Activated CD4-positive, CD25-positive, alpha-beta regulatory T cell (primary cell): Measurements from ENCODE around the gene APOBEC3H.
"Not testable (repeated sequence)": the region's sequence is repeated elsewhere in the genome, so short reads cannot be mapped to it uniquely, and the experiment has no call there.

Source experiments
- DNase-seq, 4 experiments: peaks; one replicate each; lab custom pipeline; 2025; lab: John Stamatoyannopoulos, UW

APOBEC3H gene

GRCh38 chr22:39097098-39098020, at the start of gene APOBEC3H:
TSS of gene APOBEC3H (plus strand) at chr22:39097244. CDS start at chr22:39100279, 3,035 bp downstream.
- no peak for DNase-seq

- DNase-seq = not testable (repeated sequence)
These were observed 47.6 kb upstream of the APOBEC3H start for GRCh38 chr22:39049486-39049885.

DNA sequence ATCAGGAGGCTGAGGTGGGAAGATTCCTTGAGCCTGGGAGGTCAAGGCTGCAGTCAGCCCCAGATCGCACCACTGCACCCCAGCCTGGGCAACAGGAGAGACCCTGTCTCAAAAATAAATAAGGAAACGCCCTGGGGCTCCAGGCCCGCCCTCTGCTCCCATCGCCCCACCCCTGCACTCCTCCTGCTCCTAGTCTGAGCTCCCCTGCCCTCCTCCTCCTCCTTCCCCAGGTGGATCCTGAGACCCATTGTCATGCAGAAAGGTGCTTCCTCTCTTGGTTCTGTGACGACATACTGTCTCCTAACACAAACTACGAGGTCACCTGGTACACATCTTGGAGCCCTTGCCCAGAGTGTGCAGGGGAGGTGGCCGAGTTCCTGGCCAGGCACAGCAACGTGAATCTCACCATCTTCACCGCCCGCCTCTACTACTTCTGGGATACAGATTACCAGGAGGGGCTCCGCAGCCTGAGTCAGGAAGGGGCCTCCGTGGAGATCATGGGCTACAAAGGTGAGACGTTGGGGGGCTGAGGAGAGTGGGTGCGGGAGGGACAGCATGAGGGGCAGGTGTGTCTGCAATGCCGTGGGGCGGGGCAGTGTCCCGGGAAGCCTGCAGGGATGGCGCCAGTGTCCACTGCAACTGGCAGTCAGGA, 45.1 kb upstream of the APOBEC3H start:
- DNase-seq = not testable (repeated sequence)

- DNase-seq = no peak
These were observed 41.4 kb upstream of the APOBEC3H start for GRCh38 chr22:39055658-39056057.

GRCh38 chr22:39061290-39061689, 35.8 kb upstream of the APOBEC3H start:
- DNase-seq = not testable (repeated sequence)

DNA sequence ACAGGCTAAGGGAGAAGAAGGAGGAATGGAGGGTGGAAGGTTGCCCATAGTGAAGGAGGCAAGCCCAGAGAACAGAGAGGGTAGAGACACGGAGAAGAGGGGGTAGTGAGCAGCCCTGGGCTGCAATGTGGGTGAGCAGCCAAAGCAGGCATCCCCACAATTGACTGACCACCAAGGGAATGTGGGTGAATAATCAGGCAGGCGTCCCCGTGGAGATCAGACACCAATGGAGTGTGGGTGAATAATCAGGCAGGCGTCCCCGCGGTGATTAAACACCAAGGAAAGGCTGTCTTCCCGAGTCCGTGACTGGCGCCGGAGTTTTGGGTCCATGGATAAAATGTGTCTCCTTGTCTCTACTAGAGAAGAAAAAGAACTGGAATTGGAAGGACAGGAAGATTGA, 35.1 kb upstream of the APOBEC3H start:
- not testable (repeated sequence) for DNase-seq

GRCh38 chr22:39063904-39064303, 33.1 kb upstream of the APOBEC3H start:
- not testable (repeated sequence) for DNase-seq

DNA sequence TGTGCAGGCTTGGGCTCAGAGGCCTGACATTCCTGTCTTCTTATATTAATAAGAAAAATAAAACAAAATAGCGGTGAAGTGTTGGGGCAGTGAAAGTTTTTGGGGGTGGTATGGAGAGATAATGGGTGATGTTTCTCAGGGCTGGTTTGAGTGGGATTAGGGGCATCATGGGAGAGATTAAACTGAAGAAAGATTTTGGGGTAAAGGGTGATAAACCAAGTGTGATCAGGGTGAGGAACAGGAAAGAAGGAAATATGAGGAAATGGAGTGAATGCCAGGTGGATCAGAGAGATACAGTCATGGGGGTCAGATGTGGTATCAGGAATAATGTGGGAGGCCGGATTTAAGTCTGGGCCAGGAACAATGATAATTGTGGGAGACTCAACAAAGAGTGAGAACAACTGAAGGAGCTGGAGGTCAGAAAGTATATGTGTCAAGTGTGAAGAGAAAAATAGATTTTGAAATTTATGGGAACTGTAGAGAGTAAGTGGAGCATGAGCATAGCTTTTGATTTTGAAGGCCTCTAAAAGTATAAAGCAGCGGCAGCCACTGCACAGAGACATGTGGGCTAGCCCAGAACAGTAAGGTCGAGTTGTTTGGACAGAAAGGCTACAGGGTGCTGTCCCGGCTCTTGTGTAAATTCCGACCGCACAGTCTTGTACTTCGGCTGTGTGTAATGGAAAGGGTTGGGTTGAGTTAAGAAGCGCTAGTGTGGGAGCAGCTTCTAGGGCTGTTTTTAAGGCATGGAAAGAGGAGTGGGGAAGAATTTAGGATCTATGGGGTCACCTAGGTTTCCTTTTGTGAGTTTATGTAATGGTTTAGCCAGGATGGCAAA, 30.4 kb upstream of the APOBEC3H start:
- DNase-seq = not testable (repeated sequence)

DNA sequence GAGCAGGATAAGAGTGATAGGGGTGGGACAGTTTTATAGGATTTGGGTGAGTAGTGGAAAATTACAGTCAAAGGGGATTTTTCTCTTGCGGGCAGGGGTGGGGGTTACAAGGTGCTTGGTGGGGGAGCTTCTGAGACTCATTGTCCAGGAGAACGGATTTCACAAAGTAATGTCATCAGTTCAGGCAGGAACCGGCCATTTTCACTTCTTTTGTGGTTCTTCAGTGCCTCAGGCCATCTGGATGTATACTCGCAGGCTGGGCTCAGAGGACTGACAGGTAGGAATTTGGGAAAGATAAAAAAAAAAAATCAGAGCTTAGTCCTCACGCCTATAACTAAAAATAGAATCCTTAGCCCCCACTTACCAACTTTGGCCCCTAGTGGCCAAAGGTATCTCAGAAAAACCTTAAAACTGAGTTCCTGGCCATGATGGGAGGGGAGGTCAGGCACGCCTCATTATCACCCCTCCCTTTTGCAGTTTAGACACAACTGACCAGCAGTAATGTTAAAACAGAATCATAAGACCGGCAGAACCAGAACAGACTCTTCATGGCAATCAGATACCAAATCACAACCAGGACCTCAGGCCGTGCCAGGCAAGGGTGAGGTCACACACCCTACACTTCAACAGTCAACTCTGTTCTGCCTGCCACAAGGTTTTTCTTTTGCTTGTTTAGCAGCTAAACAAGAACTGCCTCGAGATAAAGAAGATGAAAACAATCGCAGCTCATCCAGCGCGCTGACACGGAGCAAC, 28.8 kb upstream of the APOBEC3H start:
- no peak for DNase-seq

DNA sequence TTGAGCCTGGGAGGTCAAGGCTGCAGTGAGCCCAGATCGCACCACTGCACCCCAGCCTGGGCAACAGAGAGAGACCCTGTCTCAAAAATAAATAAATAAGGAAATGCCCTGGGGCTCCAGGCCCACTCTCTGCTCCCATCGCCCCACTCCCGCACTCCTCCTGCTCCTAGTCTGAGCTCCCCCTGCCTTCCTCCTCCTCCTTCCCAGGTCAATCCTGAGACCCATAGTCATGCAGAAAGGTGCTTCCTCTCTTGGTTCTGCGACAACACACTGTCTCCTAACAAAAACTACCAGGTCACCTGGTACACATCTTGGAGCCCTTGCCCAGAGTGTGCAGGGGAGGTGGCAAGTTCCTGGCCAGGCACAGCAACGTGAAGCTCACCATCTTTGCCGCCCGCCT, 26.9 kb upstream of the APOBEC3H start:
- DNase-seq = no peak

DNA sequence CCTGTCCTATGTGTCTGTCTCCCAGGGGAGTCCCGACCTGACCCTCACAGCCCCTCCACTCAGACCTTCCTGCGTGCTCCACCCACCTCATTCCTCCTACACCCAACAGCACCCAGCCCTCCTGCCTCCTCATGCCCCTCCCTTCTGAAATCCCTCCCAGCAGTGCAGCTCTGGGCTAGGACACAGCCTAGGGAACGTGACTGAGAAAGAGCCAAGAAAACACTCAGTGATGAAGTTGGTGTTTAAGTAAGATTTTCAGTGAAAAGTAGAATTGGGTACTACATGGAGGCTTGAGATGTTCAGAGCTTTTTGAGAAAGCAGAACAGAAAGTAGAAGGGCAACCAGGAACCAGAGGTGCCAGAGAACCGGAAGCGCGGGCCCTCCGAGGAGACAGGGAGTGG, 24.5 kb upstream of the APOBEC3H start:
- DNase-seq = not testable (repeated sequence)

DNA sequence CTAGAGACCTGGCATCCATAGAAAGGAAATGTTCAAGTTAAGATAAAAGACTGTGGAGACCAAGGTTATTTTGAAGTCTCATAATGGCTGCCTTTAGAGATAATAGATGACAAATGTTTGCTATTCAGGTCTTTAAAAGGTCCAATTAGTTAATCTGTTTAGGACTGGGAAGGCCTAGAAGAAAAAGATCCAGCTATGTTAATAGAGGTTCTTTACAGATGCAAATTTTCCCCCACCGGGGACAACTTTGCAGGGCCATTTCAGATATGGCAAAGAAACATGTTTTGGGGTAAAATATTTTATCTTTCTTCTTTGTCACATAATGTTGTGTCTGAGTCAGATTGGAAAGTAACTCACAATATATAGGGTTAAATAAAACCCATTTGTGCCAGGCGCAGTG, 23.1 kb upstream of the APOBEC3H start:
- DNase-seq = no peak

DNA sequence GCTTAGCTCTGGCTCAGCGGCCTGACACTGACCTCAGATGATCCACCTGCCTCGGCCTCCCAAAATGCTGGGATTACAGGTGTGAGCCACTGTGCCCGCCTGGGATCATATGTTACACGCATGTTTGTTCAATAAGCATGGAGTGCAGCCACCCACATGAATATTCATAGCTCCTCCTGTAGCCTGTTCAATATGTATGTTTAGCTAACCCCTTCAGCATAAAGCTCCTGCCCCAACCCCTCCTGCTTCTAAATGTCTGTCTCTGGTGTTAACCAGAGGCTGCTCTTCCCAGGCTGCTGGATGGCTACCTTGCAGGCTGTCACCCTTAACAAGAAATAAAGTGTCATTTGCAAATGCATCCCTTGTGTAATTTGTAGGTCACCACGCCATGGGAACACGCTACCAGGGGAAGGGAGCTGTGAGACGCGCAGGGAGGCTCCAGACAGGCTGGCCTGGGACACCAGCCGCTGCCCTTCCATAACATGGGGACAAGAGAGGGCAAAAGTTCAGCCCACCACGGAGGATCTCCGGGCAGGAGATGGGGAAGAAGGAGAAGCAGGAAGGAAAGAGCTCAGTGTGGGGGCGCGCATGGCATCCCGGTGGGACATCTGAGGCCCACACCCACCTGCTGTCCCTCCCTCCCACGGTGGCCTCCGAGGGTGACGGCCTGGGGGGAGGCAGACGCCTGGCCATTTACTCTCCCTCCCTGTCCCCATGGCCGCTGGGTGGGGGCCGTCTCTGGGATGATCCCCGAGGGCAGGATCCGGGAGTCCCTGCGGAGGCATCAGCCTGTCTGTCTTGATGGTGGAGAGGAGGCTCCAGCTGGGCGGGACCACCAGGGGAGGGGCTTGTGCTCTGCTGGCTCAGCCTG, 20.7 kb upstream of the APOBEC3H start:
- DNase-seq = not testable (repeated sequence)

GRCh38 chr22:39077026-39077840, 19.8 kb upstream of the APOBEC3H start, which contains the start of gene APOBEC3G:
TSS of gene APOBEC3G (plus strand) at chr22:39077275. CDS start at chr22:39077362, 87 bp downstream.
- not testable (repeated sequence) for DNase-seq

DNA sequence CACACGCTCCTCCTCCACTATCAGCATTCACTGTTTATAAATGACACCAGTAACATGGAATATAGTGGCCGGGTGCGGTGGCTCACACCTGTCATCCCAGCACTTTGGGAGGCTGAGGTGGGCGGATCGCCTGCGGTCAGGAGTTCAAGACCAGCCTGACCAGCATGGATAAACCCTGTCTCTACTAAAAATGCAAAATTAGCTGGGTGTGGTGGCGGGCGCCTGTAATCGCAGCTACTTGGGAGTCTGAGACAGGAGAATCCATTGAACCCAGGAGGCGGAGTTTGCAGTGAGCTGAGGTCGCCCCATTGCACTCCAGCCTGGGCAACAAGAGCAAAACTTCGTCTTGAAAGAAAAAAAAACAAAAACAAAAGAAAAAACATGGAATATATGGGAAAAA, 19.1 kb upstream of the APOBEC3H start:
- DNase-seq = not testable (repeated sequence)

DNA sequence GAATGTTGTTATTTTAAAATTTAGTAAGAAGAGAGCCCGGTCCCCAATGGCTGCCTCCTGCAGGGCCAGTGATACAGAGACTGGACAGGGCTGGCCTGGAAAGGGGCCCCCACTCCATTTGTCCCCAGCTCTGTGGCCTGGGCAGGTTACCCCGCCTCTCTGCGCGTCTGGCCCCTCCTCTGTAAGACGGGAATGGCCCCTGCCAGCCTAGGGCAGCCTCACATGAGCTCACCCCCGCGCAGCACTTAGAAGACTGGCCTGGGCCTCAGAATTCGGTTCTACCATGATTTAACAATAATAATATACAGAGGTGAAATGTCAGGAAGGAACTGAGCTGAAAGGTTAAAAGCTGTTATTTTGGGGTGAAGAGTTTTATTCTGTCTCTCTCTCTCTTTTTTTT, 18.7 kb upstream of the APOBEC3H start:
- DNase-seq = no peak

- not testable (repeated sequence) for DNase-seq
These were observed 17.9 kb upstream of the APOBEC3H start for GRCh38 chr22:39079054-39079637.

- no peak for DNase-seq
These were observed 16.8 kb upstream of the APOBEC3H start for GRCh38 chr22:39080052-39080762.
